ENCODE data around the gene PTPRM.

DNA sequence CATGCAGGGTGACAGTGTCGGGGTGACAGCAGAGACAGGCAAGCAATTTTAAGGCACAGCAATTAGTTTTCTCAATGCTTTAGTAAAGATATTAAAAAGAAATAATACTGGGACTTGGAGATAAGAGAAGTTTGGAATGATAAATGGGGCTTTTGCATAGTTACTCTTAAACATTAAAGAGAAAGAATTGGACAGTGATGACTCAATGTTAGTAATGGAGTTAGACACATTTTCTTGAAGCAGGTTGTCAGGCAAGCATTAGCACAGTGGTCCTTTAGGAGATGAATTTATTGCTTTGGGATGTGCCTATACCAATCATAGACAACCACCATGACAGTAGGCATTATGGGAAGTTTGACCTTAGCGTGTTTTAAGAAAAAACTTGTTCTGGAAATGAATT is 813.8 kb downstream of the PTPRM start:
- TF ChIP-seq PAX5 (IDR thresholded peaks at IDR 0.05; ENCODE audit: insufficient read depth, low read length, severe bottlenecking) (no peak), POLR2A (IDR thresholded peaks at IDR 0.05; ENCODE audit: low read depth, low read length) (no peak), SPI1 (IDR thresholded peaks at IDR 0.05; ENCODE audit: low read depth, low read length) (no peak), POLR2AphosphoS5 (IDR thresholded peaks at IDR 0.05; ENCODE audit: low read depth, low read length) (no peak), POU2F2 (IDR thresholded peaks at IDR 0.05; ENCODE audit: low read depth, low read length) (no peak)

Data from GM12891 (cell line).